Activated CD8-positive, alpha-beta T cell treated with anti-CD3 and anti-CD28 coated beads for 36 hours (primary cell): ENCODE measurements around the gene SEPTIN10. TPM values are rescaled to one million over a fixed set of nuclear protein-coding genes. Genes with fewer than 3 reads are reported as not detected.

Source experiments
- ATAC-seq: fragments of 200-7000 bp; cut with Tn5 transposase; one replicate; pipeline ENCODE4 v1.10.0; 2021; ENCODE audit warnings: mild to moderate bottlenecking, moderate library complexity
- CTCF ChIA-PET: fragments of 350-600 bp; sonication (Branson Sonifier 250); formaldehyde crosslinking; loops from one replicate; lab custom pipeline; 2021; ENCODE audit warnings: antibody characterized with exemption; lab: Charles Lee
- POLR2A ChIA-PET: fragments of 350-600 bp; sonication (Branson Sonifier 250); formaldehyde crosslinking; loops from one replicate; lab custom pipeline; 2021; ENCODE audit warnings: antibody characterized with exemption; lab: Charles Lee
- DNase-seq: peaks from one replicate; pipeline ENCODE4 v3.0.0-alpha.2; 2020
- H3K27ac Mint-ChIP-seq: one replicate; pipeline ENCODE4 v1.8.0; 2021; ENCODE audit warnings: mild to moderate bottlenecking, mixed read lengths
- H3K27me3 Mint-ChIP-seq: one replicate; pipeline ENCODE4 v1.8.0; 2021; ENCODE audit warnings: mixed read lengths
- H3K36me3 Mint-ChIP-seq: one replicate; pipeline ENCODE4 v1.8.0; 2021; ENCODE audit warnings: low read depth, mixed read lengths
- H3K4me1 Mint-ChIP-seq: one replicate; pipeline ENCODE4 v1.8.0; 2021; ENCODE audit warnings: low read depth, mixed read lengths
- H3K4me3 Mint-ChIP-seq: one replicate; pipeline ENCODE4 v1.8.0; 2021; ENCODE audit warnings: mild to moderate bottlenecking, moderate library complexity, mixed read lengths
- H3K9me3 Mint-ChIP-seq: one replicate; pipeline ENCODE4 v1.8.0; 2021; ENCODE audit warnings: mixed read lengths
- CTCF ChIP-seq: fragments of 200-600 bp; IDR thresholded peaks from one replicate; pipeline ENCODE4 v1.8.0; 2022; ENCODE audit warnings: antibody characterized with exemption, mild to moderate bottlenecking
- intact Hi-C: fragments of 100-400 bp; cut with micrococcal nuclease; formaldehyde crosslinking; loops from one replicate; pipeline ENCODE4 v1.10.0; 2022
- total RNA-seq, 2 experiments: library from RNA; stranded (reverse); gene quantifications; one replicate each; pipeline ENCODE4 v1.2.3, GENCODE V29; 2021

SEPTIN10 gene
- total RNA-seq, 2 experiments from 2014 or later: 0.49 to 0.86 TPM

- CTCF ChIA-PET: no interaction called here
- no peak overlapping the region for H3K4me3 Mint-ChIP-seq
- no peaks in the 10 kb centered on the region for H3K4me1 Mint-ChIP-seq
Observed at GRCh38 chr2:109523121-109523520, 90.6 kb downstream of the SEPTIN10 start.

GRCh38 chr2:109522063-109522374 is 91.7 kb downstream of the SEPTIN10 start:
- no peak overlapping the region for H3K27ac Mint-ChIP-seq
- no peaks in the 10 kb centered on the region for H3K9me3 Mint-ChIP-seq
- DNase-seq (no peak), ATAC-seq (no peak)
- H3K36me3 Mint-ChIP-seq: no peaks in the 10 kb centered on the region
- intact Hi-C loops: no loop called here
- H3K4me3 Mint-ChIP-seq: no peak overlapping the region
- ChIA-PET CTCF (no interaction called here), POLR2A (no interaction called here)
- no peaks in the 10 kb centered on the region for H3K27me3 Mint-ChIP-seq
- H3K4me1 Mint-ChIP-seq: no peaks in the 10 kb centered on the region
- no peak for TF ChIP-seq CTCF

More at GRCh38 chr2:109523121-109523520, 90.6 kb downstream of the SEPTIN10 start:
- POLR2A ChIA-PET: no interaction called here
- Mint-ChIP-seq H3K27me3 (no peaks in the 10 kb centered on the region), H3K27ac (no peak overlapping the region), H3K9me3 (no peaks in the 10 kb centered on the region), H3K36me3 (no peaks in the 10 kb centered on the region)
- DNase-seq (no peak), ATAC-seq (no peak)
- intact Hi-C loops: no loop called here
- no peak for TF ChIP-seq CTCF

GRCh38 chr2:109521233-109522062 is 92.3 kb downstream of the SEPTIN10 start:
- DNase-seq: no peak
- Mint-ChIP-seq H3K27me3 (no peaks in the 10 kb centered on the region), H3K36me3 (no peaks in the 10 kb centered on the region), H3K9me3 (no peaks in the 10 kb centered on the region), H3K4me3 (no peak overlapping the region), H3K4me1 (no peaks in the 10 kb centered on the region), H3K27ac (no peak overlapping the region)
- CTCF ChIA-PET: no interaction called here
- intact Hi-C loops: no loop called here
- ATAC-seq: no peak
- no peak for TF ChIP-seq CTCF
- POLR2A ChIA-PET: no interaction called here

- no peak overlapping the region for H3K4me3 Mint-ChIP-seq
- H3K27ac Mint-ChIP-seq: no peak overlapping the region
- H3K9me3 Mint-ChIP-seq: no peaks in the 10 kb centered on the region
- DNase-seq (no peak), ATAC-seq (no peak)
- CTCF ChIA-PET: interaction anchor here (1.0 kb wide), 1 partner anchor 9 kb away, joined by 5 read pairs; no protein-coding TSS in a partner anchor
- POLR2A ChIA-PET: no interaction called here
- intact Hi-C loops: no loop called here
- TF ChIP-seq CTCF: no peak
- H3K36me3 Mint-ChIP-seq: no peaks in the 10 kb centered on the region
- H3K27me3 Mint-ChIP-seq: no peaks in the 10 kb centered on the region
- H3K4me1 Mint-ChIP-seq: no peaks in the 10 kb centered on the region
Observed at GRCh38 chr2:109519513-109519912, 94.3 kb downstream of the SEPTIN10 start.

GRCh38 chr2:109517118-109517889 is 96.5 kb downstream of the SEPTIN10 start:
- no peaks in the 10 kb centered on the region for H3K9me3 Mint-ChIP-seq
- TF ChIP-seq CTCF: no peak
- DNase-seq: no peak
- intact Hi-C loops: no loop called here
- ATAC-seq: no peak
- ChIA-PET POLR2A (no interaction called here), CTCF (no interaction called here)
- no peak overlapping the region for H3K4me3 Mint-ChIP-seq
- H3K36me3 Mint-ChIP-seq: no peaks in the 10 kb centered on the region
- no peak overlapping the region for H3K27ac Mint-ChIP-seq
- no peaks in the 10 kb centered on the region for H3K27me3 Mint-ChIP-seq
- peaks cover 2% of the 10 kb centered on the region for H3K4me1 Mint-ChIP-seq
